Fibroblast of skin of right biceps (primary cell): Measurements from ENCODE around the gene HOXA6.

Experiments
- DNase-seq: peaks from one replicate; pipeline ENCODE4 v3.0.0-alpha.2; 2013

The HOXA6 gene

GRCh38 chr7:27172823-27173510 lies 25.4 kb upstream of the HOXA6 start:
- peak; percentile 76 for DNase-seq

- peak; percentile 38 for DNase-seq
These were observed 24.8 kb upstream of the HOXA6 start for GRCh38 chr7:27172315-27172774.

GRCh38 chr7:27171637-27172314 lies 24.2 kb upstream of the HOXA6 start:
- no peak for DNase-seq

GRCh38 chr7:27171325-27171636 lies 23.7 kb upstream of the HOXA6 start:
- DNase-seq = no peak

- no peak for DNase-seq
These were observed 23.1 kb upstream of the HOXA6 start for GRCh38 chr7:27170426-27171324.

- peak; percentile 68 for DNase-seq
These were observed 22.3 kb upstream of the HOXA6 start for GRCh38 chr7:27169658-27170425.

- DNase-seq = peak; percentile 79
These were observed 20.8 kb upstream of the HOXA6 start for GRCh38 chr7:27168265-27168947.

GRCh38 chr7:27167916-27168264 lies 20.3 kb upstream of the HOXA6 start:
- DNase-seq = peak; percentile 76

- DNase-seq = peak; percentile 86
These were observed 19.2 kb upstream of the HOXA6 start for GRCh38 chr7:27166531-27167505.

- DNase-seq = peak; percentile 58
These were observed 18.5 kb upstream of the HOXA6 start for GRCh38 chr7:27165996-27166530.

- peak; percentile 96 for DNase-seq
These were observed 17.8 kb upstream of the HOXA6 start, which contains the start of gene HOXA9 for GRCh38 chr7:27165089-27165995. Gene HOXA9 (minus strand): TSS chr7:27165537. CDS start chr7:27165457, 80 bp downstream.

- DNase-seq = peak; percentile 44
These were observed 17.0 kb upstream of the HOXA6 start for GRCh38 chr7:27164367-27165088.

GRCh38 chr7:27164045-27164366 lies 16.4 kb upstream of the HOXA6 start:
- no peak for DNase-seq

- no peak for DNase-seq
These were observed 15.9 kb upstream of the HOXA6 start for GRCh38 chr7:27163288-27164044.

- DNase-seq = no peak
These were observed 15.2 kb upstream of the HOXA6 start for GRCh38 chr7:27162561-27163287.

- DNase-seq = no peak
These were observed 14.4 kb upstream of the HOXA6 start for GRCh38 chr7:27161721-27162560.
